ENCODE data around the gene ADGRV1.
"Not testable (repeated sequence)": the region's sequence is repeated elsewhere in the genome, so short reads cannot be mapped to it uniquely, and the experiment has no call there.

ADGRV1 gene

DNA sequence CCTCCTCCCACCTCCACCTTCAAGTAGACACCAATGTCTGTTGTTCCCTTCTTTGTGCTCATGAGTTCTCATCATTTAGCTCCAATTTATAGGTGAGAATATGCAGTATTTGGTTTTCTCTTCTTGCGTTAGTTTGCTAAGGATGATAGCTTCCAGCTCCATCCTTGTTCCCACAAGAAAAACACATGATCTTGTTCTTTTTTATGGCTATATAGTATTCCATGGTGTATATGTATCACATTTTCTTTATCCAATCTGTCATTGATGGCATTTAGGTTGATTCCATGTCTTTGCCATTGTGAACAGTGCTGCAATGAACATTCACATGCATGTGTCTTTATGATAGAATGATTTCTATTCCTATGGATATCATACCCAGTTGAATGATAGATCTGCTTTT, 454.3 kb downstream of the ADGRV1 start:
- not testable (repeated sequence) for DNase-seq

DNA sequence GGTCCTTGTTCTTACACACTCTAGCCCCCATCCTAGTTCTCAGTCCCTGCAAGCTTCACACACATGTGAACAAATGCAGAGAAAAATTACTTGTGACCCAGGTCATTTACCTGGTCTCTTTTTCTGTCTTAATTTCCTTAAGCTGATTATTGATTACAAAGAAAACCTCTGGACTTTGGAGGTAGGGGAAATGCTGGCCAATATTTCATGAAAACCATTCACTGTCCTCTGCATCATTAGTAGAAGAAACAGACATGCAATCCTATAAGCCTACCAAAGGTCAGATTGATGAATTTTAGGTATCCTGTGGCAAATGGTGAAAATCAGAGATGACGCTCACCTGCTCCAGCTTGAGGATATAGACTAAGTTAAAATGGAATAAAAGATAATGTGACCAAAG, 457.7 kb downstream of the ADGRV1 start:
- DNase-seq, result no peak

DNA sequence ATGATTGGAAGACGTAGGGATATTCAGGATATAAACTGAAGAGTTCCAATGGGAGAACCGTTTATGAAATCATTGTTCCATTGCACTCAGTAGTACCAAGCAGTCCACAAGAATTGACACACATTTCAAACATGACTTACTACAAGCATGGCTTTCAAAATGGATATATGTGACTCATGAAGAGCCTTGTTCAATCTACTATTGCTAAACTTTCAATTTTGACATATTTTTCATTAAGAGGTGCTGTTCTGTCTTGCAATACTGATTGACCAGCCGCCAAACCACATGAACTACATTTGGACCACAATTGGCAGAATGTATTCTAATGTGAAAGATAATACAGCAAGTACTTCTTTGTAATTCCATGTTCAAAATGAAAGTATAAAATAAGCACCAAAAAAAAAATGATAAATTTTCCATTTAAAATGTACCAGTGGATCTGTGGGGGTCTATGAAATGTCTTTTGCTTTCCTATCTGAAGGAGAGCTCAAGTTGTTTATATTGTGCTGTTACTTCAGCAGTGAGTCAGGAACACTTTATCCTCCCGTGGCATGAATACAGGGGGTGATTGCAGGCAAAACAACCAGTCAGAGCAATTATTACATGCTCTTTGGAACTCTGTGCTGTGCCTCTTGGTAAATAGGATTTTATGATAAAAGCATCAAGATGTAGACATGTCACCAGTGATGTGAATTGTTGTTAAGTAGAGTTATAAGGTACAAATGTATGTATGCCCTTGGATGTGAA, 458.5 kb downstream of the ADGRV1 start:
- DNase-seq, result no peak

DNA sequence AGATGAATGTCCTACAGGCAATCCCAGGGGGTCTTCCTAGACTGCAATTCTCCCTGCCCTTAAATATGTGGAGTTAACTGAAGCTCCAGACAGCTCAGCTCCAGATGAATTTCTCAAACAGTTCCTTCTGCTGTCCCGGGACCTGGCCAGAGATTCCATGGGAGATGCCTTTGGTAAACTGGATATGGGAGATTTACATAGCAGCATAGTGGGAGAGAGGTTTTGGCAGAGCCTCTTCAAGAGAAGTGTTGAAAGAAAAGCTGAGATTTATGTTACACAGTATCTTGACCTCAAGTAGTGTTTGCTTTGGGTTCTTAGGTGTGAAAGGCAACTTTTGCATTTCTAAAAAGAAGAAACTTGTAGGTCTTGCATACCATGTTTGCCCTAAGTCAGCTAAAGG, 459.6 kb downstream of the ADGRV1 start:
- no peak for DNase-seq

DNA sequence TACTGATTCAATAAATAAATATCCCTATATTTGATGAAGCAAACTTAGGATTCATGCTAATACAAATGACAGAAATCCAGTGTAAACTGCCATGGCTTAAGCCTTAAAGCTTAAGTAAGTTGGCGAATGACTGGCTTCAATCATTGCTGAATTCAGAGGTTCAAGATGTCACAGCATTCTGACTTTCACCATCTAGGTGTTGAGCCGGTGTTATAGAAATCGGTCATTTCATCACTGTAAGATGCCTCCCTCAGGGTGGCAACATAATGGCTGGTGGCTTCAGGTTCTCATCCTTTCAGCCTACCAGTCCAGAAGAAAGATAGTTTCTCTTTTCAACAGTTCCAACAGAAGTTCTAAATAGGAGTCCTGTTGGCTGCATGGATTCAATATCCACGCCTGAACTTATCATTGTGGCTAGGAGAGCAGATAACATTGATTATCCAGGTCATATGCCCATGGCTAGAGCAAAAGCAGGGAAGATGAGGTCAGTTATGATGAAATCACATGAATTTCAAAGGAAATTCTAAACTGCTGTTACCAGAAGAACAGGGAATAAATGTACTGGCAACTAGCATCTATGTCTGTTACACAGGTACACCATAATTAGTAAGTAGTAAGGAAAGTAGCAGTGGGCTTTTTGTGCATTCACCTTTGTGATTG, 460.2 kb downstream of the ADGRV1 start:
- no peak for DNase-seq

DNA sequence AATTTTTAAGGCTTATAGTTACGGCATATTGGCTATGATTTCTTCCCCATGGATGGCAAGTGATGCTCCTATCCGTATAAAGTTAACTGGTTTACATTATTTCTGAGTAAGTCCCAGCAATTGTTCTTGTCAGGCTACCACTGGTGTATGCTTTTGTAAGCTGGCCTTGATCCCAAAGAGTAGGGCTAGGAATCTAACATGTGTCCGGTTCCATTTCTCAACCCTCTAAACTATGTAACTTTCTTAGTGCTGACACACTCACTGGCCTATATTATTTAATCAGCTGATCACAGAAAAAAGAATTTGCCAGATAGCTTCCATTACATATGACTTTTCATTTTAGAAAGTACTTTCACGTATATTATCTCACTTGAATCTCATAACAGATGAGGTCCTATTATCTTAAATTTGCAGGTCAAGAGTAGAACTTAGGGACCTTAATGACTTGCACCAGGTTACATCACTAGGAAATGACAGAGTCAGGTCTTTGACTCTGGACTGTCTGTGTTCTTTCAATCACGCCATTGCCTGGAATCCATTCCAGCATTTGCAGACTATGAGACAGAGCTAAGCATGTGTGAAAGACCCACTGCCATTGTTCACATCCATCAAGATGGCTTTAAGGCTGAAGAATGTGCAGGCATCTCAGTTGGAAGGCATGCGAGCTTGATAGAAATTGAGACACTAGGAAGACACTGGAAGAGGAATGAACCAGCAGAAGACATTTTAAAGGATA, 461.6 kb downstream of the ADGRV1 start:
- DNase-seq, result no peak

DNA sequence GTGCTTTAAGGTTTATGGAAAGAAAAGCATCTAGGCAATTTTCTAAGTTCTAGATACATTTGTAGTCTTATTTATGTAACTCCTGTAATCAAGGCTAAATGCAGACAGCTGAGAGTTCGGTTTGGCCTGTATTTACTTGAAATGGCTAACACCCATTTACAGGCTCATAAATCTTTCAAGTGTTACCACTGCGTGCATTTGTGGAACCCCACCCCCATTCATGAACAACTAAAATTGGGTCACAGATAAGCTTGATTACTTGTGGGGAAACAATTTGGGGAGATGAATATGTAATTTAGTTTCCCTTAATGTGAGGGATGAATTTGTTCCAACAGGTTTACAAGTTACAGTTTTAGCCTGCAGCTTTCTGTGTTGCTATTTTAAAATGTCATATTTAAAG, 463.9 kb downstream of the ADGRV1 start:
- no peak for DNase-seq

DNA sequence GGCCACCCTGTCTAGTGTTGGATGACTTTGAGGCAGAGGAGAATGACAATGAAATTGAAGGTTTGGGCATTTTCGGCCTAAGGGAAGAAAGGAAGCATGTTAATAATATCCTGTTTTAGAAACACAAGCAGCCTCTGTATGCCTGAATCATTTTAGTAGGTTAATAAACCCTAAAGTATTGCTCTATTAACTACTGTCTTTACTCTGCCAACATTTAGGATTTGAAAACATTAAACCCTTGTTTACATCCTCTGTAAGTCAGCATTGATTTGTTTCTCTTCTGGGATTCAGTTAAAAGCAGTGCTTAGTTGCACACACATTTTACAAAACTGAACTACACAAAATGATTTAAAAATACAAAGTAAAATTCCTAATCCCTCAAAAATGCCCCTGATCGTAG, 465.6 kb downstream of the ADGRV1 start:
- DNase-seq, result no peak

DNA sequence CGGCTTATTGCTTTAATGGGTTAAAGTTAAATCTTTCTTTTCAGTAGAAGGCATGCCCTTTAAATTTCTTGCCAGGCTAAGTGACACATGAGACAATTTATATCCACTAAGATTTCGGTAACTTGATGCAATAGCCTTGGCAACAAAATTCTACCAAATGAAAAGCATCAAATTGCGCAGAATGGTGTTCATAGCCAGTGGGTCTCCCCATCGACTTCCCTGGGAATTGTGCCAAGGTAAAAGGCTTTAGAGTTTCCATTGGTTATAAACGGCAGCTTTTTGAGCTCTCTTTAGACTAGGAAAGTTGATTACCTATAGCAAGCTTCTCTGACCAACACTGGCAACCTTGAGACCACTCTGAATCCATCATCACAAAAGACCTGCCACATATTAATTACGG, 466.1 kb downstream of the ADGRV1 start:
- DNase-seq, result no peak

DNA sequence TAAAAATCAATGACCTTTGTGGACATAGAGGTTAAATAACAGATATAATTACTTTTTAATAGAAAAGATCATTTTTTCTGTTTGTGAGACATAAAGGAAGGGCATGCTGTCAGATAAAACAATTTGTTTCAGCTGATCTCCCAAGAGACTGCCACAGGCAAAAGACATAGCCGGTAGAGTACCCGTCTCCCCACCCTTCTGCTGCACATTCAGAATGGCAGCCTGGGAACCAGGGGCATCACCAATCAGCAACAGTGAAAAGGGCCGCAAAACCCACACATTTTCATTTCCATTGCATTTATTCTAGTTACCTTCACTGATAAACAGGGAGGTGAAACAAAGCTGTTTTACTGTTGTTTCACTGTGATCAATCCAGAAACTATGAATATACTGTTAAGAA, 466.9 kb downstream of the ADGRV1 start:
- DNase-seq, result no peak

DNA sequence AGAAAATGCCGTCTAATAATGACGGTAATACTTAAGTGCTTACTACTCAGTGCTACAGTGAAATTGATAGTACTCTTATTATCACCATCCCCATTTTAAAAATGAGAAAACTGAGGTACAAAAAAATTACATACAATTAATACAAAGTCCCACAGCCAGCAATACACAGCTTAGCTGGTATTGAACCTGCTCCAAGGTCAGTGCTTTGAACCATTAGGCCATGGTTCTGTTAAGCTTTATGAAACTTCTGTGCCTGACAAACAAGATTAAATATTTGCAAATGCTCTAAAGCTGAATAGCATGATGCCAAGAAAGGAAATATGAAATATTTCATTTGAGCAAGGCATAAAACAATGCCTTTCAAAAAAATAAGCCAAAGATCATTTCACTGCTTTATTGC, 467.4 kb downstream of the ADGRV1 start:
- DNase-seq, result no peak

DNA sequence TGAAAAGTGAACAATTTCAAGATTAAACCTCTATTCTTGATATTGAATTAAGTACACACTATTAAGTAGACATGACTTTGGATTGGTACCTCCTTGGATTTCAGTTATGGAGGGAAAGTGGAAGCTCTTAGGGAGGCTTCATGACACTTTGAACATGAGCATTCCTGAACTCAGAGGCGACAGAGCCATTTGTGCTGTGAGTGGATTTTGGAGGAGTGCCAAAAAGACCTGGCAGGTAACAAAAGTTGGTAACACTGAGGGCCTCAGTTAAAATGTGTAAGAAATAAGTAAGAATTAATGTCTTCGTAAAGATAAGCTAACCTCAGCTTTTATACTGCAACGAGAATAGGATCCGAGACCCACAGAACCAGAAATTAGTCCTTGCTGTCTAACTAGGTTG, 467.9 kb downstream of the ADGRV1 start:
- DNase-seq, result no peak

DNA sequence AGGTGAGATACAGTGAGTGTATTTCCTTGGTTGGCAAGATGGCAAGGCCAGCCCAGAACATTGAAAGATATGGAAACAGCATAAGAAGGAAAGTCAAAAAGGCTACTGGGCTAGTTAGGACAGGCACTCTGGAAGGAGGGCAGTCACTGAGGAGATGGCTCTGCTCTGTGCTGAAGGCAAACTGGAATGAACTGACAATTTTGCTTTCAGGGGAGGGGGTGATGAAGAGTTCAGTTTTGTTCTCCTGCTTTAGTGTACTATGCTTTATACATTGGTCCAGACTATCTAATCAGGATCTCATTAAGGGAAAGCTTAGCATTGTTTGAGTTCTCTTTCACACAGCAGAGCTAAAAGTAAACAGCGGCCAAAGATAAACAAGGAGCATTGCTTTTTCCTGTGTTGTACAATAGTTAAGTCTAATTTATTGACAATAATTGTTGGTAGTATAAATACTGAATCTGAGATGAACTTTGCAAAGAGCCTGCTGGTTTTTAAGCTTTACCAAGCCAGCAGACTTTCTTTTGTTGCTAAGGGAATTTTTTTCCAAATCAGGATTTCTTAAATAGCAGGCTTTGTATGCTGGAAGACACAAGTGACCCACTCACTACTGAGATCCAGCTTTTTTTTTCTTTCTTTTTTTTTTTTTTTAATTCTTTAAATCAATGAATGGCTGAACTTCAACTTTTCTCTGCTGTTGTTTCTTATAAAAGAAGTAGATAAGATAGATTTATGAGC, 469.0 kb downstream of the ADGRV1 start:
- no peak for DNase-seq

DNA sequence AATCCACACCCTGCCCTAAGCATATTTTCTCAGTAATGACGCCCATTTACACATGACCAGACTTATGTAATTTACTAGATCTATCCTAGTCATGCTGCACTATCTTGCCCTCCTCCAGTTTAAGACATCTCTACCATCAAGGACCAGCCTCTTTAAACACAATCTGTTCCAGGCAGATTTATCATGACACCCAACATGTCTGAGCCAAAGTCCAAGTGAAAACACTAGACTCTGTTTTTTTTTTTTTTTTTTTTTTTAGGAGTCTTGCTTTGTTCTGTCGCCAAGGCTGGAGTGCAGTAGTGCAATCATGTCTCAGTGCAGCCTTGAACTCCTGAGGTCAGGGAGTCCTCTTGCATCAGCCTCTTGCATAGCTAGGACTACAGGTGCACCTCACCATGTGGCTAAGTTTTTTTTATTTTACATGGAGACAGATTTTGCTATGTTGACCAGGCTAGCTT, 469.9 kb downstream of the ADGRV1 start:
- no peak for DNase-seq

DNA sequence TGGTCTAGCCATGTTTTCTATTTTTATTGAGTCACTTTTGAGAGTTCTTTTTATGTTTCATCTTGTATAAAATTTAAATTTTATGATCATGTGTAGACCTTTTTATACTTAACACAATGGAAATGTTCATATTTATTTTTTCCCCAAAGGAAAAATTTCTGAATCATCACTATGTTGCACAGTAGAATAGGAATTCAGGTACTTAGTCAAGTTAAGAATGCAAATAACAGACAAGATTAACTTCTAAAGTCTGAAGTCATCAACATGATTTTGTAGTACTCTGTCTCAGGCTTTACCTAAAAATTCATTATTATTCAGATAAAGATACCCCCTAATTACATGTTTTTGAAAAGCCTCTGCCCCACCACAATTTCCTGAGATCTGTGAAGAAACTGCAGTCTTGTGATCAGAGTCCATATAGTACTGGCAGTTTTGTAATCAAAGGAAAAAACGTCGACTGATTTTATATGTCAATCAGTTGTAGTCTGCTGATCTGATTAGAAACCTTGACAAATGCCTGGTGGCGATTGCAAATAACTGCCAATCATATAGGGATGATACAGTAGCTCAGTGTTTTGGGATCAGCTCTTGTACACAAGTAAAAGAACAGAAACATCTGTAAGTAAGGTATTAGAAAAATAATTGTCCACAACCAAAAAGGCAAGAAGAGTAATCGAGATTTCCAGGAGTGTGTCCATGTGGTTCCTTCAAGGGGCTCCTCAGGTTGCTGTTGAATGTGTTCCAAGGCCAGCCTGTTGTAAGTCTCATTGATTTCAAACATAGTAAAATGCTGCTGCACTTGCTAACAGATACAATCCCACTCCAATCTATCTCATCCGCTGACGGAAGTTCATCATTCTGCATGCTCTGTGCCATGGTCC, 472.2 kb downstream of the ADGRV1 start:
- DNase-seq, result no peak

DNA sequence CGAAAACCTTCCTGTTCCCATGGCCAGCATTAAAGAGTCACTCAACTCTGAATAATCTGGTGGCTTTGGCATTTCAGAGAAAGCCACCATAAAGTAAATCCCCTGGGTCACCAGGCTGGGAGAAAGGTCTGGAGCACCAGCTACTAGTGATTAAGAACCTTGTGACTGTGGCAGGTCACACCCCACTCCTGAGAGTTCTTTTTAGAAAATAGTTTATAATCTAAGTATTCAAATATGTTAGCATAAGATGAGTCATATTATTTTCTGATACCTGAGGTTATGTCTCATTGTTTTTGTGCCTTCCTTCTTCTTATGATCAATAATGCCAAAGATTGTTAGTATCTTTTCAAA, 472.8 kb downstream of the ADGRV1 start:
- no peak for DNase-seq

DNA sequence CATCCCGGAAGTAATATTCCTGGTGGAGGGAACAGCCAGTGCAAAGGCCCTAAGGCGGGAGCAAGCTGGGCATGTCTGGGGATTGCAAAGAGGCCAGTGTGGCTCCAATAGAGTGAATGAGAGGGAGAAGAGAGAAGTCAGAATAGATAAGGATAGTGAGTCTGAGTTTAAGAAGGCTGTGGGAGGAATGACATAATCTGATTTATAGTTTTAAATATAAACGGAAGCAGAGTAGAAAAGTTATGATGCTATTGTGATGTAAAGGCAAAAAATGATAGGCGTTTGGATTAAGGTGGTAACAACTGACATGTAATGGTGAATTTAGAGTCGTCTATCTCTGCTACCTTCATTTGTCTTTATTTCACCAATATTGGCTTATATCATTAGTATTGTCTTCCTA, 473.5 kb downstream of the ADGRV1 start:
- no peak for DNase-seq

DNA sequence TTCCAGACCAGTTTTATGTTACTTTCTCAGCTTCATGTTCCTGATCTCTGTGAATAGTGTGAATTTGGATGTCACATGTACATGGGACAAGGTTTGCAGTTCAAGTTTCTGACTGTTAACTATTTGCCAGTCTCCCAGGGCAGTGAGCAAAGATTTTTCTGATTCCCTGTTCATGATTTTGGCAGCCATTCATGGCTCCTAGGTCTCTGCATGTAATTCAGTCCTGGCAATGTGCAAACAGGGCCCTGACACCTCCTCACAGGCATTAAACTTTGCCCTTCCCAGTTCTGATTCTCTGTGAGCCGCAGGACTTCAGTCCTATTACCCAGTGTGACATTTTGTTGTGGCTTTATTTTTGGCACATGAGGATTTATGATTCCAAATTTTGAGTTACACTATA, 474.8 kb downstream of the ADGRV1 start:
- DNase-seq, result no peak

DNA sequence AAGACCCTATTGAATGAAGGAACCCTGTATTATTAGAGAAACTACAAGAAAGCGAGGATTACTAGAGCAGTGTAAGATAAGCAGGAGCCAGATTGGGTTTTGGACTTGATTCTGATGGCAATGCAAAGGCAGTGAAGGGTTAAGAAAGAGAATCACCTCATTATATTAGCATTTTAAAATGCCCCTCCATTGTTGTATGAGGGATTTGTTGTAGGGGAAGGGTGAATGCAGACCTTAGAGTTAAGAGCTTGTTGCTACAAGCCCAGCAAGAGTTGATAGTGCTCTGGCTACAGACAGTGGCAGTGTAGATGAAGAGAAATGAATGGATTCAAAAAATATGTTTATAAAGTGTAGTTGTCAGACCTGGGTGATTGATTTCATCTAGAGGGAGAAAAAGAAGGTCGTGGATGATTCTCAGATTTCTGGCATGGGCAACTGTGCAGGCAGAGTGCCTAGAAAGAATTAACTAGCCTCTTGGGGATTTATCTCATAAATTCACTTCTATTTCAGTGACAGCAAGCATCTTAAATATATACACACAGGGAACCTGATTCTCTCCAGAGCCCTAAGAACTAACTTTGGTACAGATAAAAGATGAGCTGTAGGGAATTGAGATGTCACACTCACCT, 479.7 kb downstream of the ADGRV1 start:
- DNase-seq, result no peak

DNA sequence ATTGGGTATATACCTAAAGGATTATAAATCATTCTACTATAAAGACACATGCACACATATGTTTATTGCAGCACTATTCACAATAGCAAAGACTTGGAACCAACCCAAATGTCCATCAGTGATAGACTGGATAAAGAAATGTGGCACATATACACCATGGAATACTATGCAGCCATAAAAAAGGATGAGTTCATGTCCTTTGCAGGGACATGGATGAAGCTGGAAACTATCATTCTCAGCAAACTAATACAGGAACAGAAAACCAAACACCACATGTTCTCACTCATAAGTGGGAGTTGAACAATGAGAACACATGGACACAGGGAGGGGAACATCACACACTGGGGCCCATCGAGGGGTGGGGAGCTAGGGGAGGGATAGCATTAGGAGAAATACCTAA, 482.5 kb downstream of the ADGRV1 start:
- not testable (repeated sequence) for DNase-seq

DNA sequence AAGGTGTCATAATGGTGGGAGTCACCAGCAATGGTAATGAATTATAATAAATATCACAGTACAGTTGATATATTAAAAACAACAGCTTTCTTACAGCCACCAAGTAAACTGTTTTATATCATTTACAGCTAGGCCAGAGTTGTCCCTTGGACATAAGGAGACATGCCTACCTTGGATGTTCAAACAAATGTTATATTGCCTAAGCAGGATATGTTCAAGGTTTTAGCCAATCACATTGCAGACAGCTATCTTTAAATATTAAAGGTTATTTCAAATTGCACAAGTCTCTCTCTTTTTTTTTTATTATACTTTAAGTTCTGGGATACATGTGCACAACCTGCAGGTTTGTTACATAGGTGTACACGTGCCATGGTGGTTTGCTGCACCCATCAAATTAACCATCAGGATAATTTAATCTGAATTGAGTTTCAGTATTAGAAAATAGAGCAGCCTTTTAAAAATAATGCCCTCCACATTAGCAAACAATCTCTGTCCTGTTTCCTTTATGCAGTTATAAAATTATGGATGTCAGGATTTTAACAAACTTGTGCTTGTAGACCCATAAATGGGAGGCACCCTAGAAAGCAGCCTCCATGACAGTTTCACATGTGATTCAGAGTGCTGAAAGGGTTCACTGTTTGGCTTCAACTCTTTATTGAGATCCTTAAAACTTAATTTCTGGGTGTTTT, 483.8 kb downstream of the ADGRV1 start:
- DNase-seq, result no peak

DNA sequence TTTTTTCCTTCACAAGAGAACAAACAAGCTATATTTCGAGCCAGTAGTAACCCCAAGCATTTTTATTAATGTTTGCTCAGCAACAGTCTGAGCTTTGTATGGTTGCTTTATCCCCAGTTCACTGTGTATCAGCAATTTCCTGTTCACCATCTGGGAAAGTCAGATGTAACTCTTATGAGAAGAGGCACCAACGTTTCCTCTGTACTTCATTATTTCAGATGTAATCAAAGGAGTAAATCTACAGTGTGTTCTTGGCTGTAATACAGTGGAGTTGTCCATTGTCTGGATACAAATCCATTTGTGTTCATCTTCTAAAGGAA, 484.3 kb downstream of the ADGRV1 start:
- DNase-seq, result no peak
